Measurements from ENCODE around the gene ART3.

The ART3 gene

DNA sequence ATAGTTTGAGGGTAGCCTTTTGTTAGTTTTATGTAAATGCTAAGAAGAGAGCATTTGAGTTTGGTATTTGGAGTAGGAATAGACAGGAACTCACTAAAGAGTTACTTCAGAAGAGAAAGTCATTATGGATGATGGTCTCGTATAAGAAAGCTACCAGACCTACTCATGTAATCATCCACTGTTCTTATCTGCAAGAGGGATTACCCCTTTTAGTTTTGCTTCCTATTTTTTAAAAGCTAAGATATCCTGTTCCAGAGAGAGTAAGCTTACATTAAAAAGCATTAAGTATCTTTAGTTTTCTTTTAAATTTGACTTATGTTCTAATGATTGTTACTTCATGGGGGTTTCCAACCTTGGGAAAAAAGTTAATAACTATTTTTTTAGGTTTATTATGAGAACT is 12.5 kb upstream of the ART3 start:
- H3K36me3 ChIP-seq, result no peaks in the 10 kb centered on the region
- H3K4me3 ChIP-seq (ENCODE audit: low read depth, low read length), result no peak overlapping the region
- H3K27me3 ChIP-seq, result peaks cover 23% of the 10 kb centered on the region
- TF ChIP-seq, protein P1, sequence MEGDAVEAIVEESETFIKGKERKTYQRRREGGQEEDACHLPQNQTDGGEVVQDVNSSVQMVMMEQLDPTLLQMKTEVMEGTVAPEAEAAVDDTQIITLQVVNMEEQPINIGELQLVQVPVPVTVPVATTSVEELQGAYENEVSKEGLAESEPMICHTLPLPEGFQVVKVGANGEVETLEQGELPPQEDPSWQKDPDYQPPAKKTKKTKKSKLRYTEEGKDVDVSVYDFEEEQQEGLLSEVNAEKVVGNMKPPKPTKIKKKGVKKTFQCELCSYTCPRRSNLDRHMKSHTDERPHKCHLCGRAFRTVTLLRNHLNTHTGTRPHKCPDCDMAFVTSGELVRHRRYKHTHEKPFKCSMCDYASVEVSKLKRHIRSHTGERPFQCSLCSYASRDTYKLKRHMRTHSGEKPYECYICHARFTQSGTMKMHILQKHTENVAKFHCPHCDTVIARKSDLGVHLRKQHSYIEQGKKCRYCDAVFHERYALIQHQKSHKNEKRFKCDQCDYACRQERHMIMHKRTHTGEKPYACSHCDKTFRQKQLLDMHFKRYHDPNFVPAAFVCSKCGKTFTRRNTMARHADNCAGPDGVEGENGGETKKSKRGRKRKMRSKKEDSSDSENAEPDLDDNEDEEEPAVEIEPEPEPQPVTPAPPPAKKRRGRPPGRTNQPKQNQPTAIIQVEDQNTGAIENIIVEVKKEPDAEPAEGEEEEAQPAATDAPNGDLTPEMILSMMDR (IDR thresholded peaks at IDR 0.05; ENCODE audit: low read depth, low read length), result no peak
- H3K9me3 ChIP-seq, result no peaks in the 10 kb centered on the region
- no peak for DNase-seq
- H3K4me1 ChIP-seq, result no peaks in the 10 kb centered on the region

DNA sequence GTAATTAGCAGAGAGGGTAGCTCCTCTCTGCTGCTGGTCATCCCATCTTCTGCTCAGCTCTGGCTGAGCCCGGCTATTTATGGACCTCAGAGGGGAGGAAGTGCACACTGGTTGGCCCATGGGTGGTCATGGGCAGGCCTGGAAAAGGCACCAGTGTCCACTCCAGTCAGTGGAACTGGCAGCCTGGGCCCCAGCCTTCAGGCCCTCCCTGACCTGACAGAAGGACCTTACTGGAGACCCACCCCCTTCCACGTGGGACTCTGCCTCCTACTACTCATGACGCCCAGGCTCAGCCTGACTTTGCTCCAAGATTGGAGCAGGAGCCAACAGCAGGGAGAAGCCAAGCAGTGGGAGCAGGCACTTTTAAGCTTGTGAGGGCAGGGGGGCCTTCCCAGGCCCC is 8.0 kb upstream of the ART3 start:
- TF ChIP-seq, protein P1 (IDR thresholded peaks at IDR 0.05; ENCODE audit: low read depth, low read length), result no peak
- H3K4me3 ChIP-seq (ENCODE audit: low read depth, low read length), result no peak overlapping the region
- H3K27me3 ChIP-seq, result peaks cover 4% of the 10 kb centered on the region; the same call in 1 of the 2 replicates
- no peaks in the 10 kb centered on the region for H3K36me3 ChIP-seq
- no peaks in the 10 kb centered on the region for H3K4me1 ChIP-seq
- H3K9me3 ChIP-seq, result no peaks in the 10 kb centered on the region
- DNase-seq, result no peak

- Histone ChIP-seq H3K9me3 (no peaks in the 10 kb centered on the region), H3K36me3 (no peaks in the 10 kb centered on the region), H3K27me3 (no peaks in the 10 kb centered on the region), H3K4me1 (no peaks in the 10 kb centered on the region), H3K4me3 (ENCODE audit: low read depth, low read length) (no peak overlapping the region)
- DNase-seq, result peak; percentile 74
- TF ChIP-seq, protein P1 (IDR thresholded peaks at IDR 0.05; ENCODE audit: low read depth, low read length), result peak; percentile 92
Observed at GRCh38 chr4:76067652-76068286, 6.7 kb upstream of the ART3 start.

- H3K27me3 ChIP-seq, result no peaks in the 10 kb centered on the region
- DNase-seq, result no peak
- H3K9me3 ChIP-seq, result no peaks in the 10 kb centered on the region
- no peaks in the 10 kb centered on the region for H3K36me3 ChIP-seq
- no peak overlapping the region for H3K4me3 ChIP-seq (ENCODE audit: low read depth, low read length)
- no peaks in the 10 kb centered on the region for H3K4me1 ChIP-seq
- TF ChIP-seq, protein P1 (IDR thresholded peaks at IDR 0.05; ENCODE audit: low read depth, low read length), result no peak
Observed at GRCh38 chr4:76072760-76073159, 1.7 kb upstream of the ART3 start.

- H3K27me3 ChIP-seq, result no peaks in the 10 kb centered on the region; the same call in 1 of the 2 replicates
- no peak overlapping the region for H3K4me3 ChIP-seq (ENCODE audit: low read depth, low read length)
- no peaks in the 10 kb centered on the region for H3K4me1 ChIP-seq
- TF ChIP-seq, protein P1 (IDR thresholded peaks at IDR 0.05; ENCODE audit: low read depth, low read length), result no peak
- no peaks in the 10 kb centered on the region for H3K36me3 ChIP-seq
- H3K9me3 ChIP-seq, result no peaks in the 10 kb centered on the region
- no peak for DNase-seq
Observed at GRCh38 chr4:76074993-76075600, 588 bp downstream of the ART3 start.

DNA sequence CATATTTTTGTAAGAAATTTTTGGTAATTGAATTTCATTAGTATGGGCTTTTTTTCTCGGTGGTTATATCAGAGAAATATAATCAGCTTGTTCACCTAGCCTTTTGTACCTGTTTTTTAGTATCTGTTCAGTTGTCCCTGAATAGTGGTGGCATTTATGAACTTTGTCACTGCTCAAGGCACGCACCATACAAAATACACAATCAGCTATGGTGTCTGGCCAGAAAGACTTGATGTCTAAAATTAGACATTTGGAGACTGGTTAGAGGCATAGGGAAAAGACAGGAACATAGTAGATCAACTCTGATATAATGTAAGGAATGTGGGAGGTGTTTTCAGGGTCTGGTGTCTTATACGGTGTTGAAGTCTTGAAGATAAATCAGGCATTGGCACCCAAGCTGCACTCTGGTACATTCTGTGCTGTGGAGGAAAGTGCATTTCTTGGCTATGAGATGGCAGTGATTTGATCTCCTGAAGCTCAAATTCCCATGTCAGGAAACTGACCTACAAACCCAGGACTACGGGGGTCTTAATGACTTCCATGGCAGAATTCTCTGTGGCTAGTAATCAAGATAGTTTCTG is 3.6 kb downstream of the ART3 start:
- Histone ChIP-seq H3K4me3 (ENCODE audit: low read depth, low read length) (no peak overlapping the region), H3K36me3 (no peaks in the 10 kb centered on the region), H3K27me3 (no peaks in the 10 kb centered on the region; the same call in 1 of the 2 replicates), H3K4me1 (no peaks in the 10 kb centered on the region), H3K9me3 (no peaks in the 10 kb centered on the region)
- TF ChIP-seq, protein P1 (IDR thresholded peaks at IDR 0.05; ENCODE audit: low read depth, low read length), result no peak
- no peak for DNase-seq

All from BE2C (cell line).